ENCODE measurements around the gene BTBD18. TPM values are rescaled to one million over a fixed set of nuclear protein-coding genes. Genes with fewer than 3 reads are reported as not detected.

Gene BTBD18
- total and polyA plus RNA-seq, 2 of the 13 experiments (the other 11 are each of a cell fraction or from before 2014, with no cell fraction given) = not detected

DNA sequence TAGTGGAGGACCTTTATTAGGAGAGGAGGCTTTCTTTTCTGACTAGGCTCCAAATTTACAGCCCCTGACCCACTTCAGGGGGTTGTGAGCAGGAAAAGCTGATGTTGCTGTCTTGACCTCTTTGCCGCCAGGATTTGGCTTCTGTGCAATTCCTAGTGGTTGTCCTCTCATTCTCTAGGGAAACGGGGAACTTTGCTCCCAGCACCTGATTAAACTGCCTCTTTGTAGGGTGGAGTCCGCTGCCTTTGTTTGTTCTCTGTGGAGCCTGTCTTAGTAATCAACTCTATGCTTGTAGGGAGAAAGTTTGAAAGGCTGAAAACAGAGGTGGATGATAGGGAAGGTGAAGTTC lies 26.3 kb upstream of the BTBD18 start (continued):
- TF ChIP-seq REST (IDR thresholded peaks at IDR 0.05; ENCODE audit: borderline replicate concordance in 1 of 2, low read depth in 1 of 2, low read length in 2 of 2) = peak in 1 of 2 experiments; percentile 58; a peak in 1 of 4 replicates
- TF ChIP-seq ZNF20 (CRISPR knock-in tag; IDR thresholded peaks at IDR 0.05) = no peak
- TF ChIP-seq ZNF792 (CRISPR knock-in tag; IDR thresholded peaks at IDR 0.05) = no peak
- TF ChIP-seq GABPA (IDR thresholded peaks at IDR 0.05; ENCODE audit: low read depth, low read length) = no peak
- TF ChIP-seq GABPA (CRISPR knock-in tag; IDR thresholded peaks at IDR 0.05; ENCODE audit: low read depth) = no peak
- TF ChIP-seq MAFF (IDR thresholded peaks at IDR 0.05; ENCODE audit: low read depth, low read length) = peak; percentile 28; the same call in 1 of the 2 replicates
- no peak for TF ChIP-seq NFIC (IDR thresholded peaks at IDR 0.05; ENCODE audit: low read length)
- TF ChIP-seq, protein P1, sequence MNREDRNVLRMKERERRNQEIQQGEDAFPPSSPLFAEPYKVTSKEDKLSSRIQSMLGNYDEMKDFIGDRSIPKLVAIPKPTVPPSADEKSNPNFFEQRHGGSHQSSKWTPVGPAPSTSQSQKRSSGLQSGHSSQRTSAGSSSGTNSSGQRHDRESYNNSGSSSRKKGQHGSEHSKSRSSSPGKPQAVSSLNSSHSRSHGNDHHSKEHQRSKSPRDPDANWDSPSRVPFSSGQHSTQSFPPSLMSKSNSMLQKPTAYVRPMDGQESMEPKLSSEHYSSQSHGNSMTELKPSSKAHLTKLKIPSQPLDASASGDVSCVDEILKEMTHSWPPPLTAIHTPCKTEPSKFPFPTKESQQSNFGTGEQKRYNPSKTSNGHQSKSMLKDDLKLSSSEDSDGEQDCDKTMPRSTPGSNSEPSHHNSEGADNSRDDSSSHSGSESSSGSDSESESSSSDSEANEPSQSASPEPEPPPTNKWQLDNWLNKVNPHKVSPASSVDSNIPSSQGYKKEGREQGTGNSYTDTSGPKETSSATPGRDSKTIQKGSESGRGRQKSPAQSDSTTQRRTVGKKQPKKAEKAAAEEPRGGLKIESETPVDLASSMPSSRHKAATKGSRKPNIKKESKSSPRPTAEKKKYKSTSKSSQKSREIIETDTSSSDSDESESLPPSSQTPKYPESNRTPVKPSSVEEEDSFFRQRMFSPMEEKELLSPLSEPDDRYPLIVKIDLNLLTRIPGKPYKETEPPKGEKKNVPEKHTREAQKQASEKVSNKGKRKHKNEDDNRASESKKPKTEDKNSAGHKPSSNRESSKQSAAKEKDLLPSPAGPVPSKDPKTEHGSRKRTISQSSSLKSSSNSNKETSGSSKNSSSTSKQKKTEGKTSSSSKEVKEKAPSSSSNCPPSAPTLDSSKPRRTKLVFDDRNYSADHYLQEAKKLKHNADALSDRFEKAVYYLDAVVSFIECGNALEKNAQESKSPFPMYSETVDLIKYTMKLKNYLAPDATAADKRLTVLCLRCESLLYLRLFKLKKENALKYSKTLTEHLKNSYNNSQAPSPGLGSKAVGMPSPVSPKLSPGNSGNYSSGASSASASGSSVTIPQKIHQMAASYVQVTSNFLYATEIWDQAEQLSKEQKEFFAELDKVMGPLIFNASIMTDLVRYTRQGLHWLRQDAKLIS (CRISPR knock-in tag; IDR thresholded peaks at IDR 0.05) = 0 out of 2 replicates have a peak, but pooled peaks have one; percentile 29
- TF ChIP-seq RBFOX2 (IDR thresholded peaks at IDR 0.05; ENCODE audit: low read depth, low read length) = no peak
- TF ChIP-seq YEATS2 (CRISPR knock-in tag; IDR thresholded peaks at IDR 0.05; ENCODE audit: borderline replicate concordance) = no peak
- no peak for TF ChIP-seq KLF11 (CRISPR knock-in tag; IDR thresholded peaks at IDR 0.05)
- peak; percentile 88 for TF ChIP-seq HNF4A (CRISPR knock-in tag; IDR thresholded peaks at IDR 0.05)
- TF ChIP-seq, protein P2, sequence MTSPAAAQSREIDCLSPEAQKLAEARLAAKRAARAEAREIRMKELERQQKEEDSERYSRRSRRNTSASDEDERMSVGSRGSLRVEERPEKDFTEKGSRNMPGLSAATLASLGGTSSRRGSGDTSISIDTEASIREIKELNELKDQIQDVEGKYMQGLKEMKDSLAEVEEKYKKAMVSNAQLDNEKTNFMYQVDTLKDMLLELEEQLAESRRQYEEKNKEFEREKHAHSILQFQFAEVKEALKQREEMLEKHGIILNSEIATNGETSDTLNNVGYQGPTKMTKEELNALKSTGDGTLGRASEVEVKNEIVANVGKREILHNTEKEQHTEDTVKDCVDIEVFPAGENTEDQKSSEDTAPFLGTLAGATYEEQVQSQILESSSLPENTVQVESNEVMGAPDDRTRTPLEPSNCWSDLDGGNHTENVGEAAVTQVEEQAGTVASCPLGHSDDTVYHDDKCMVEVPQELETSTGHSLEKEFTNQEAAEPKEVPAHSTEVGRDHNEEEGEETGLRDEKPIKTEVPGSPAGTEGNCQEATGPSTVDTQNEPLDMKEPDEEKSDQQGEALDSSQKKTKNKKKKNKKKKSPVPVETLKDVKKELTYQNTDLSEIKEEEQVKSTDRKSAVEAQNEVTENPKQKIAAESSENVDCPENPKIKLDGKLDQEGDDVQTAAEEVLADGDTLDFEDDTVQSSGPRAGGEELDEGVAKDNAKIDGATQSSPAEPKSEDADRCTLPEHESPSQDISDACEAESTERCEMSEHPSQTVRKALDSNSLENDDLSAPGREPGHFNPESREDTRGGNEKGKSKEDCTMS (CRISPR knock-in tag; conservative IDR thresholded peaks at IDR 0.05) = no peak
- TF ChIP-seq FOXP1 (IDR thresholded peaks at IDR 0.05) = no peak
- peak; percentile 64 for TF ChIP-seq FOXP1 (CRISPR knock-in tag; IDR thresholded peaks at IDR 0.05)
- no peak for TF ChIP-seq ZNF562 (CRISPR knock-in tag; IDR thresholded peaks at IDR 0.05; ENCODE audit: borderline replicate concordance)
- TF ChIP-seq TBL1XR1 (IDR thresholded peaks at IDR 0.05; ENCODE audit: borderline replicate concordance, low read length, partially characterized antibody) = no peak
- TF ChIP-seq ZNF430 (CRISPR knock-in tag; IDR thresholded peaks at IDR 0.05) = peak; percentile 55; the same call in 1 of the 2 replicates
- peak; percentile 24; the same call in 1 of the 2 replicates for TF ChIP-seq SOX13 (IDR thresholded peaks at IDR 0.05)
- TF ChIP-seq SOX13 (CRISPR knock-in tag; conservative IDR thresholded peaks at IDR 0.05 in 1 of 2, IDR thresholded peaks at IDR 0.05 in 1 of 2) = peak in 1 of 2 experiments; percentile 84; a peak in 2 of 4 replicates
- TF ChIP-seq MED8 (CRISPR knock-in tag; IDR thresholded peaks at IDR 0.05; ENCODE audit: insufficient replicate concordance) = no peak
- no peak for TF ChIP-seq REPIN1 (CRISPR knock-in tag; IDR thresholded peaks at IDR 0.05; ENCODE audit: borderline replicate concordance, low read depth)
- no peak for TF ChIP-seq MYC (CRISPR knock-in tag; IDR thresholded peaks at IDR 0.05; ENCODE audit: borderline replicate concordance)

Measured in HepG2 (cell line).